HepG2 (cell line): ENCODE measurements around the gene SPATA25. TPM values are rescaled to one million over a fixed set of nuclear protein-coding genes. Genes with fewer than 3 reads are reported as not detected.

Experiments used
- ATF7 ChIP-seq, 2 experiments: fragments of 450-650 bp in 1 of 2; sonication (generic) in 1 of 2; formaldehyde crosslinking in 1 of 2; IDR thresholded peaks; 2 replicates each; pipeline versions ENCODE4 v1.4.0 to v1.6.1; 2016 to 2020; ENCODE audit warnings: antibody characterized with exemption in 1 of 2, mild to moderate bottlenecking in 1 of 2, missing genetic modification reagents in 1 of 2
- ATF7-NPFF ChIP-seq: sonication (generic); formaldehyde crosslinking; IDR thresholded peaks from 2 replicates; pipeline ENCODE4 v1.8.1; 2023; ENCODE audit warnings: mild to moderate bottlenecking, low read depth, missing genetic modification reagents, moderate library complexity
- ATRX ChIP-seq: sonication (generic); formaldehyde crosslinking; IDR thresholded peaks from 2 replicates; pipeline ENCODE4 v1.4.0; 2020; ENCODE audit warnings: missing genetic modification reagents, borderline replicate concordance
- BCL6 ChIP-seq: IDR thresholded peaks from 2 replicates; pipeline ENCODE4 v1.6.1; 2016; ENCODE audit warnings: missing genetic modification reagents, missing compliant biosample characterization
- FOXA1 ChIP-seq, 2 experiments: fragments of 450-650 bp in 1 of 2; sonication (generic) in 1 of 2; formaldehyde crosslinking in 1 of 2; IDR thresholded peaks; 2 replicates each; pipeline versions ENCODE4 v1.4.0 to v1.6.1; 2016 to 2020; ENCODE audit warnings: missing genetic modification reagents in 1 of 2
- GZF1 ChIP-seq: sonication (generic); formaldehyde crosslinking; IDR thresholded peaks from 2 replicates; pipeline ENCODE4 v1.5.1; 2020; ENCODE audit warnings: mild to moderate bottlenecking, missing genetic modification reagents
- JUNB ChIP-seq: sonication (generic); formaldehyde crosslinking; IDR thresholded peaks from 2 replicates; pipeline ENCODE4 v1.8.0; 2022; ENCODE audit warnings: missing genetic modification reagents, mild to moderate bottlenecking, borderline replicate concordance
- ZKSCAN1 ChIP-seq: fragments of 150-350 bp; IDR thresholded peaks from 2 replicates; pipeline ENCODE4 v1.6.1; 2014; ENCODE audit warnings: low read length
- ZNF276 ChIP-seq: sonication (generic); formaldehyde crosslinking; IDR thresholded peaks from 2 replicates; pipeline ENCODE4 v1.4.0; 2020; ENCODE audit warnings: mild to moderate bottlenecking, low read depth, missing genetic modification reagents
- ZNF281 ChIP-seq: sonication (generic); formaldehyde crosslinking; IDR thresholded peaks from 2 replicates; pipeline ENCODE4 v1.4.0; 2020; ENCODE audit warnings: missing genetic modification reagents, borderline replicate concordance
- ZNF333 ChIP-seq: sonication (generic); formaldehyde crosslinking; IDR thresholded peaks from 2 replicates; pipeline ENCODE4 v1.4.0; 2020; ENCODE audit warnings: mild to moderate bottlenecking, missing genetic modification reagents, borderline replicate concordance
- ZNF468 ChIP-seq: sonication (generic); formaldehyde crosslinking; IDR thresholded peaks from 2 replicates; pipeline ENCODE4 v1.8.0; 2022; ENCODE audit warnings: mild to moderate bottlenecking, moderate library complexity, missing genetic modification reagents
- polyA plus RNA-seq, 8 experiments: library from polyadenylated mRNA; depleted of rRNA in 3 of 8; stranded (reverse) in 7 of 8; unstranded in 1 of 8; fragments of >200 nt; fragmentation: Illumina TruSeq in 4 of 8; extraction: Trizol in 4 of 8; gene quantifications; 2 replicates each; pipeline versions ENCODE4 v1.2.1 to v1.2.3, GENCODE V29; 2011 to 2016; ENCODE audit warnings: low read depth in 4 of 8, missing spikeins in 1 of 8, mixed read lengths in 1 of 8; ENCODE audit not compliant: insufficient read depth in 1 of 8
- total RNA-seq, 5 experiments: library from RNA; depleted of rRNA; stranded (reverse); fragments of >200 nt; fragmentation: Illumina TruSeq; extraction: Trizol; gene quantifications; 2 replicates each; pipeline ENCODE4 v1.2.3, GENCODE V29; 2016; ENCODE audit warnings: low read depth in 1 of 5
- TF ChIP-seq, protein P1 (sequence below), 2 experiments: sonication (generic) in 1 of 2; formaldehyde crosslinking in 1 of 2; IDR thresholded peaks; 2 replicates each; pipeline versions ENCODE4 v1.4.0 to v1.6.1; 2016 to 2020; ENCODE audit warnings: borderline replicate concordance in 1 of 2, low read depth in 1 of 2, mild to moderate bottlenecking in 1 of 2, missing genetic modification reagents in 1 of 2
- TF ChIP-seq, protein P2 (sequence below): sonication (generic); formaldehyde crosslinking; IDR thresholded peaks from 2 replicates; pipeline ENCODE4 v1.8.0; 2022; ENCODE audit warnings: missing genetic modification reagents, low read depth, mild to moderate bottlenecking, borderline replicate concordance
- TF ChIP-seq, protein P3 (sequence below): sonication (generic); formaldehyde crosslinking; IDR thresholded peaks from 2 replicates; pipeline ENCODE4 v1.8.1; 2023; ENCODE audit warnings: mild to moderate bottlenecking, inconsistent platforms, moderate library complexity, missing genetic modification reagents, borderline replicate concordance

Gene SPATA25
- total and polyA plus RNA-seq, 2 of the 13 experiments (the other 11 are each of a cell fraction or from before 2014, with no cell fraction given): 4.8 to 7.6 TPM

DNA sequence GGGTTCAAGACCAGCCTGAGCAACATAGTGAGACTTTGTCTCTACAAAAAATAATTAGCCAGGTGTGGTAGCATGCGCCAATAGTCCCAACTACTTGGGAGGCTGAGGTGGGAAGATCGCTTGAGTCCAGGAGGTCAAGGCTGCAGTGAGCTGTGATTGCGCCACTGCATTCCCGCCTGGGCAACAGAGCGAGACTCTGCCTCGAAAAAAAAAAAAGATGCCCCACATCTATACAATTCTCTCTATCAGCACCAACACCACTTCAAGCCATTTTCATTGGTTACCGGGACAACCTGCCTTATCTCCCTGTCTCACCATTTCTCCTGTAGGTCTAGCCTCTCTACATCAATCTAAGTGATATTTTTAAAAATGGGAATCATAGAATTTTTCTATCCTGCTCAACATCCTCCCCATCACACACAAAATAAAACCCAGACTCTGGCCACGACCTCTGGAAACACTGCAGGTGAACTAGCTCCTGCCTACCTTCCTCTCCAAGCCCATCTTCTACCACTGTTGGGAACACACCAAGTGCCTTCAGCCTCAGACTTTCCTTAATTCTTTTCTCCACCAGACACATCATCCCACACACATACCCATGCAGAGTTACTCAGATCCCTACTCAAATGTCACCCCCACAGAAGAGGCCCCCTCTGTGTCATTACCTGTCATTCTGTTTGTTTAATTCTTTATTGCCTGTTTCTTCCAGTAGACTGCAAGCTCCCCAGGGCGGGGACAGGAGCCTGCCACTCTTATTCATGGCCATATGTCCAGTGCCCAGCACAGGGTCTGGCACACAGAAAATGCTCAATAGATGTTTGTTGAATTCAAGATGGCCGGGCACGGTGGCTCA is 34.1 kb upstream of the SPATA25 start (continued):
- TF ChIP-seq, protein P1, sequence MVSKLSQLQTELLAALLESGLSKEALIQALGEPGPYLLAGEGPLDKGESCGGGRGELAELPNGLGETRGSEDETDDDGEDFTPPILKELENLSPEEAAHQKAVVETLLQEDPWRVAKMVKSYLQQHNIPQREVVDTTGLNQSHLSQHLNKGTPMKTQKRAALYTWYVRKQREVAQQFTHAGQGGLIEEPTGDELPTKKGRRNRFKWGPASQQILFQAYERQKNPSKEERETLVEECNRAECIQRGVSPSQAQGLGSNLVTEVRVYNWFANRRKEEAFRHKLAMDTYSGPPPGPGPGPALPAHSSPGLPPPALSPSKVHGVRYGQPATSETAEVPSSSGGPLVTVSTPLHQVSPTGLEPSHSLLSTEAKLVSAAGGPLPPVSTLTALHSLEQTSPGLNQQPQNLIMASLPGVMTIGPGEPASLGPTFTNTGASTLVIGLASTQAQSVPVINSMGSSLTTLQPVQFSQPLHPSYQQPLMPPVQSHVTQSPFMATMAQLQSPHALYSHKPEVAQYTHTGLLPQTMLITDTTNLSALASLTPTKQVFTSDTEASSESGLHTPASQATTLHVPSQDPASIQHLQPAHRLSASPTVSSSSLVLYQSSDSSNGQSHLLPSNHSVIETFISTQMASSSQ (IDR thresholded peaks at IDR 0.05; ENCODE audit: low read depth): no peak
- TF ChIP-seq, protein P1 (CRISPR knock-in tag; IDR thresholded peaks at IDR 0.05; ENCODE audit: borderline replicate concordance): no peak
- TF ChIP-seq, protein P2, sequence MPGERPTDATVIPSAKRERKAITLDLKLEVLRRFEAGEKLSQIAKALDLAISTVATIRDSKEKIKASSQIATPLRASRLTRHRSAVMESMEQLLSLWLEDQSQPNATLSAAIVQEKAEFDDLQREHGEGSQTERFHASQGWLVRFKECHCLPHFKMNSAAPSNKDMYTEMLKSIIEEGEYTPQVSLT (CRISPR knock-in tag): no peak
- TF ChIP-seq ATRX (CRISPR knock-in tag): no peak
- peak; percentile 17; the same call in 1 of the 2 replicates for TF ChIP-seq BCL6
- no peak for TF ChIP-seq JUNB (CRISPR knock-in tag)
- TF ChIP-seq, protein P3, sequence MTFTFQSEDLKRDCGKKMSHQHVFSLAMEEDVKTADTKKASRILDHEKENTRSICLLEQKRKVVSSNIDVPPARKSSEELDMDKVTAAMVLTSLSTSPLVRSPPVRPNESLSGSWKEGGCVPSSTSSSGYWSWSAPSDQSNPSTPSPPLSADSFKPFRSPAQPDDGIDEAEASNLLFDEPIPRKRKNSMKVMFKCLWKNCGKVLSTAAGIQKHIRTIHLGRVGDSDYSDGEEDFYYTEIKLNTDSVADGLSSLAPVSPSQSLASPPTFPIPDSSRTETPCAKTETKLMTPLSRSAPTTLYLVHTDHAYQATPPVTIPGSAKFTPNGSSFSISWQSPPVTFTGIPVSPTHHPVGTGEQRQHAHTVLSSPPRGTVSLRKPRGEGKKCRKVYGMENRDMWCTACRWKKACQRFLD: no peak
- no peak for TF ChIP-seq ZKSCAN1
- TF ChIP-seq ZNF281 (CRISPR knock-in tag): no peak
- TF ChIP-seq ATF7 (IDR thresholded peaks at IDR 0.05): no peak
- no peak for TF ChIP-seq ATF7 (CRISPR knock-in tag; IDR thresholded peaks at IDR 0.05)
- no peak for TF ChIP-seq ZNF468 (CRISPR knock-in tag)
- TF ChIP-seq ZNF333: no peak
- peak; percentile 86; the same call in 1 of the 2 replicates for TF ChIP-seq GZF1 (CRISPR knock-in tag)
- no peak for TF ChIP-seq ATF7-NPFF (CRISPR knock-in tag)
- TF ChIP-seq FOXA1 (IDR thresholded peaks at IDR 0.05): no peak
- no peak for TF ChIP-seq FOXA1 (CRISPR knock-in tag; IDR thresholded peaks at IDR 0.05)
- no peak for TF ChIP-seq ZNF276 (CRISPR knock-in tag)
